GM19324 (cell line): ENCODE measurements around the gene GSTA5.
"Not testable (repeated sequence)": the region's sequence is repeated elsewhere in the genome, so short reads cannot be mapped to it uniquely, and the experiment has no call there.

Experiments
- ATAC-seq: cut with Tn5 transposase; IDR thresholded peaks from one replicate; pipeline ENCODE4 v1.9.1; 2021; ENCODE audit warnings: mild to moderate bottlenecking, moderate library complexity; ENCODE audit not compliant: unreplicated experiment, low FRiP score

GSTA5 gene

DNA sequence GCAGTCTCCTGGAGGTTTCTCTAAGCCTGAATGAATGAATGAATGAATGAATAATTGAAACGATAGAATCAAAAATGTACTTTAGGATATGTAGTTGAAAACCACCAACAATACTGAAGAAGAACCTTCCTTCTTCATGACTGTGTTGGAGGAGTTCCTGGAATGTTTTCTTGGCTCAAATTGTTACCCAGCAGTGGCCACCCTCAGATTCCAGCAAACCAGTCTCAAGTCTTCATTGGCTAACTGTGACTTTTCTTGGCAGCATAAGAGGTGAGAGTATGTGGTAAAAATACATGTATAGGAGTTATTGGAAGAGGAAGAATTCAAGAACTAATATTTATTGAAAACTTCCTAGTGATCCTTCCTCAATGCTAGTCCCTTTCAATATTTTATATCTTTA is 41.3 kb downstream of the GSTA5 start:
- not testable (repeated sequence) for ATAC-seq

- not testable (repeated sequence) for ATAC-seq
Measured at GRCh38 chr6:52794366-52794765, 46.2 kb downstream of the GSTA5 start.

DNA sequence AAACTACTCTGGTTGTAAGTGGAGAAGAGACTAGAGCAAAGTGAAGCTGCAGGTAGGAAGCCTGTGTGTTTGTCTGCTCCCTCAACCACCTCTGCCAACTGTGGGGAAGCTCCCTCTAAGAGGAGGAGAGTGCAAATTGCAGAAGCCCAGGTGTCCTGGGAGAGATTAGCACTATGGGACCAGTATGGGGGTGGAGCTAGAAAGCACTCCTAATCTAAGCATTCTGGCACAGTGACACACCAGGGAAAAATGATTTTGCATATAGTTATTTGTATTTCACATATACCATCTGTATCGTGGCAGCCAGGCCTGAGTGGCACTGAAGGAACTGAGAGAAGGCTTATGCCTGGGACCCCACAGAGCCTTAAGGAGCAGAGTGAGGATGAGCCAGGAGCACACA is 49.8 kb downstream of the GSTA5 start:
- no peak for ATAC-seq

DNA sequence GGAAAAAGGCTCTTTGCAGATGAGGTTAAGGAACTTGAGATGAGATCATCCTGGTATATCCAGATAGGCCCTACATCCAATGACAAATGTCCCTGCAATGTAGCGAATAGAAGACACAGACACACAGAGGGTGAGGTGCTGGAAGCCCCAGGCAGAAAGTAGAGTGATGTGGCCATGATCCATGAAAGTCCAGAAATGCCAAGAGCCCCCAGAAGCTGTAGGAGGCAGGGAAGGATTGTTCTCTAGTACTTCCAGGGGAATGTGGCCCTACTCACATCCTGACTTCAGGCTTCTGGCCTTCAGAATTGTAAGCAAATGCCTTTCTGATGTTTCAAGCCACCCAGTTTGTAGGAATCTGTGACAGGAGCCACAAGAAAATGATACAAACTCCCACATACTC is 51.0 kb downstream of the GSTA5 start:
- not testable (repeated sequence) for ATAC-seq

DNA sequence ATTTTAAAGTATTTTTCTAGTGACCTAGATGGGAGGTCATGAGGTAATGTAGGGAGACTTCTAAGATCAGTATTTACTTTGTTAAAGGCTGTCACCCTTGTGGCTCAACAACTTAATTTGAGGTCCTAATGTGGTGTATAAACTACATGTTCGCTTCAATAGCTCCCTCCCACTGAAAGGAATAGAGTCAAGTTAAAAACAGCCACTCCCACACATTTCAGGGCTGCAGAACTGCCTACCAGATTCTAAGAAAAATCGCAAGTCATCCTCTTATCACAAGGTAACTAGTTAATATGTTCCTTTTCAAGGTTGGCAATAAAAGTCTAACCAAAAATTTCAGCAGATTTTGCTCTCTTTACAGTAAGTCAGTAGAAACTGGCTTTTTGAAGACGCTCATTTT is 52.1 kb downstream of the GSTA5 start:
- ATAC-seq: no peak

DNA sequence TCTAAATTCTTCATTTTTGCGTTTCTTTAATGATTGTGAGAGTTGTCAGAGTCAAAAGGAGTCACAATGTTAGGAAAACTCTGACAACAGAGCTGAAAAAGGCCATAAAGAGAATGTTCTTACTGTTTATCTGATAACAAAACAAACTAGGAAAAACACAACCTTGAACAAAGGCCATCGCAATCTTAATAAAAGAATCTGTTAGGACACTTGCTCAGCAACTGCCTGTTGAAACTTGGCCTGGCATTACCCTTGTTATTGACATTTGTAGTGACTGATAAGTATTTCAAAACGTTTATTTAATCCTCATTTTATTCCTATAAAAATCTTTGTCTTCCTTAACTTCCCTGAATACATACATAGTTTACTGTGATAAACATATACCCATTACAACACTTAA is 52.7 kb downstream of the GSTA5 start:
- no peak for ATAC-seq

- no peak for ATAC-seq
Measured at GRCh38 chr6:52786249-52786956, 54.2 kb downstream of the GSTA5 start.

- not testable (repeated sequence) for ATAC-seq
Measured at GRCh38 chr6:52782696-52783274, 57.8 kb downstream of the GSTA5 start.

- not testable (repeated sequence) for ATAC-seq
Measured at GRCh38 chr6:52782209-52782608, 58.4 kb downstream of the GSTA5 start.
